C4-2B (cell line): Measurements from ENCODE around the gene FOXN3.

Source experiments
- ZFX ChIP-seq: fragments of 450-650 bp; IDR thresholded peaks from 2 replicates; pipeline ENCODE4 v1.6.1; 2017
- TF ChIP-seq, protein P1 (sequence below): fragments of 450-650 bp; conservative IDR thresholded peaks from 2 replicates; pipeline ENCODE4 v1.5.1; 2017; ENCODE audit warnings: mild to moderate bottlenecking

DNA sequence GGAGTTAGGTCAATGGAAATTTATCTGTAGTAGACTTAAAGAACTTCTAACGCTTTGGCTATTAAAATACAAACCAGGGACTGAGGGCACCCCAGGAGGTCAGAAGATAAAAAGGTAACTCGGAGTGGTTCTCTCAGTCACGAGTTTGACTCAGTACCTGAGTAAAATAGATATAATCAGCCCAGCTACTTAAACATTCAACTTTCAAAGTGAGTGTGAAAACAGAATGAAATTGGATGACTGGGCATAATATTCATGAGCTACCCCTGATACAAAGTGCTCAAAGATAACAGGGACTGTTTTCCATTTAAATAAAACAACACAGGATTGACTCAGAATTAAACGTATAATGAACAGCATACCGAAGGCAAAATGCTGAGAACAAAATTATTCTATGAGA lies 75.0 kb downstream of the FOXN3 start:
- TF ChIP-seq, protein P1, sequence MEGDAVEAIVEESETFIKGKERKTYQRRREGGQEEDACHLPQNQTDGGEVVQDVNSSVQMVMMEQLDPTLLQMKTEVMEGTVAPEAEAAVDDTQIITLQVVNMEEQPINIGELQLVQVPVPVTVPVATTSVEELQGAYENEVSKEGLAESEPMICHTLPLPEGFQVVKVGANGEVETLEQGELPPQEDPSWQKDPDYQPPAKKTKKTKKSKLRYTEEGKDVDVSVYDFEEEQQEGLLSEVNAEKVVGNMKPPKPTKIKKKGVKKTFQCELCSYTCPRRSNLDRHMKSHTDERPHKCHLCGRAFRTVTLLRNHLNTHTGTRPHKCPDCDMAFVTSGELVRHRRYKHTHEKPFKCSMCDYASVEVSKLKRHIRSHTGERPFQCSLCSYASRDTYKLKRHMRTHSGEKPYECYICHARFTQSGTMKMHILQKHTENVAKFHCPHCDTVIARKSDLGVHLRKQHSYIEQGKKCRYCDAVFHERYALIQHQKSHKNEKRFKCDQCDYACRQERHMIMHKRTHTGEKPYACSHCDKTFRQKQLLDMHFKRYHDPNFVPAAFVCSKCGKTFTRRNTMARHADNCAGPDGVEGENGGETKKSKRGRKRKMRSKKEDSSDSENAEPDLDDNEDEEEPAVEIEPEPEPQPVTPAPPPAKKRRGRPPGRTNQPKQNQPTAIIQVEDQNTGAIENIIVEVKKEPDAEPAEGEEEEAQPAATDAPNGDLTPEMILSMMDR: no peak
- no peak for TF ChIP-seq ZFX
